Measurements from ENCODE around the gene FAM124A.

DNA sequence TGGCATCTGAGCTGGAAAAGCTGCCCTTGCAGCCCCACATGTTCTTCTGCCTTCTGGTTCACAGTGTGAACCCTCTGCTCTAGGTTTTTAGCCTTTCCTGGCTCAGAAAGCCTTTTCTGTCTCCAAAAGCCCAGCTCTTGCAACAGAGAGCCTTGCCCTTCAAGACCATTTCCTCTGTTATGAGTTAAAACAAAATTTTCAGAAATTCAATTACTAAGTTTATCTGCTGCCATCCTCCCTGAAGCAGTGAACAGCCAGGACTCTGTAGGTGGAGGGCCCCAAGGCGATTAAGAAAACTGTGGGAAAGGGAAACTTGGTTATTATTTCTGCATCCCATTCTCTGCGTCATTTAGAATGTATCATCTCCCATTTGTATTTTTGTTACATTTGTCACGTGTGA lies 18.8 kb downstream of the FAM124A start:
- TF ChIP-seq, protein P1, sequence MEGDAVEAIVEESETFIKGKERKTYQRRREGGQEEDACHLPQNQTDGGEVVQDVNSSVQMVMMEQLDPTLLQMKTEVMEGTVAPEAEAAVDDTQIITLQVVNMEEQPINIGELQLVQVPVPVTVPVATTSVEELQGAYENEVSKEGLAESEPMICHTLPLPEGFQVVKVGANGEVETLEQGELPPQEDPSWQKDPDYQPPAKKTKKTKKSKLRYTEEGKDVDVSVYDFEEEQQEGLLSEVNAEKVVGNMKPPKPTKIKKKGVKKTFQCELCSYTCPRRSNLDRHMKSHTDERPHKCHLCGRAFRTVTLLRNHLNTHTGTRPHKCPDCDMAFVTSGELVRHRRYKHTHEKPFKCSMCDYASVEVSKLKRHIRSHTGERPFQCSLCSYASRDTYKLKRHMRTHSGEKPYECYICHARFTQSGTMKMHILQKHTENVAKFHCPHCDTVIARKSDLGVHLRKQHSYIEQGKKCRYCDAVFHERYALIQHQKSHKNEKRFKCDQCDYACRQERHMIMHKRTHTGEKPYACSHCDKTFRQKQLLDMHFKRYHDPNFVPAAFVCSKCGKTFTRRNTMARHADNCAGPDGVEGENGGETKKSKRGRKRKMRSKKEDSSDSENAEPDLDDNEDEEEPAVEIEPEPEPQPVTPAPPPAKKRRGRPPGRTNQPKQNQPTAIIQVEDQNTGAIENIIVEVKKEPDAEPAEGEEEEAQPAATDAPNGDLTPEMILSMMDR (IDR thresholded peaks at IDR 0.05) = no peak
- no peak for TF ChIP-seq POLR2A (IDR thresholded peaks at IDR 0.05)
